HG02678 (cell line): ENCODE results near the gene CRB3.
"Not testable (repeated sequence)": the region's sequence is repeated elsewhere in the genome, so short reads cannot be mapped to it uniquely, and the experiment has no call there.

Experiments used
- ATAC-seq: cut with Tn5 transposase; IDR thresholded peaks from one replicate; pipeline ENCODE4 v1.9.1; 2021; ENCODE audit warnings: mild to moderate bottlenecking, moderate library complexity; ENCODE audit not compliant: unreplicated experiment

The CRB3 gene, protein sequence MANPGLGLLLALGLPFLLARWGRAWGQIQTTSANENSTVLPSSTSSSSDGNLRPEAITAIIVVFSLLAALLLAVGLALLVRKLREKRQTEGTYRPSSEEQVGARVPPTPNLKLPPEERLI

DNA sequence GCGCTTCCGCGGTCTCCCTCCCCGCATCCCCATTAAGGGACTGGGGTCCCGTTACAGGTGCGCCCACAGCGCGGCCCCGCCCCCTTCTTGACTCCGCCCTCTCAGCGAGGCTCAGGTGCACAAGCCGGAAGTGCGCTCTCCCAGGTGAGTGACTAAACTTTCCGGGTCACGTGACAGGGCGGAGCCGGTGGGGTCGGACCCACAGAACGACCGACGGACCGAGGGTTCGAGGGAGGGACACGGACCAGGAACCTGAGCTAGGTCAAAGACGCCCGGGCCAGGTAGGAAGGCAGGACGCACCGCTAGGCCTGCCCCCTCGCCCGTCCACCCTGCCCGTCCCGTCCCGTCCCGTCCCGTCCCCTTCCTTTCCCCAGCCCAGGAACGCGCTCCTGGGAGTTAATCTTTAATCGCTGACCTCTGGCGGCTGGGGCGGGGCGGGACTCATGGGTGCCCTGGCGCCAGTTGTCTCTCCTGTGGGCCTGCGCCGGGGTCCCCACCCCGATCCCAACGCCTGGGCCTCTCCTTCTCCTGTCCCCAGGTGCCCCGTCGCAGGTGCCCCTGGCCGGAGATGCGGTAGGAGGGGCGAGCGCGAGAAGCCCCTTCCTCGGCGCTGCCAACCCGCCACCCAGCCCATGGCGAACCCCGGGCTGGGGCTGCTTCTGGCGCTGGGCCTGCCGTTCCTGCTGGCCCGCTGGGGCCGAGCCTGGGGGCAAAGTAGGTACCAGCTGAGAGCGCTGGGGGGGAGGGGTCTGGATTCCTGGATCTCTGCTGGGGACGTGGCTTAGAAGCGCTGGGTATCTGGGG lies at the start of gene CRB3:
Gene CRB3 (plus strand): TSS at position 202 of the 804 bp plus-strand sequence. CDS start 431 bp downstream, at position 633.
- no peak for ATAC-seq

DNA sequence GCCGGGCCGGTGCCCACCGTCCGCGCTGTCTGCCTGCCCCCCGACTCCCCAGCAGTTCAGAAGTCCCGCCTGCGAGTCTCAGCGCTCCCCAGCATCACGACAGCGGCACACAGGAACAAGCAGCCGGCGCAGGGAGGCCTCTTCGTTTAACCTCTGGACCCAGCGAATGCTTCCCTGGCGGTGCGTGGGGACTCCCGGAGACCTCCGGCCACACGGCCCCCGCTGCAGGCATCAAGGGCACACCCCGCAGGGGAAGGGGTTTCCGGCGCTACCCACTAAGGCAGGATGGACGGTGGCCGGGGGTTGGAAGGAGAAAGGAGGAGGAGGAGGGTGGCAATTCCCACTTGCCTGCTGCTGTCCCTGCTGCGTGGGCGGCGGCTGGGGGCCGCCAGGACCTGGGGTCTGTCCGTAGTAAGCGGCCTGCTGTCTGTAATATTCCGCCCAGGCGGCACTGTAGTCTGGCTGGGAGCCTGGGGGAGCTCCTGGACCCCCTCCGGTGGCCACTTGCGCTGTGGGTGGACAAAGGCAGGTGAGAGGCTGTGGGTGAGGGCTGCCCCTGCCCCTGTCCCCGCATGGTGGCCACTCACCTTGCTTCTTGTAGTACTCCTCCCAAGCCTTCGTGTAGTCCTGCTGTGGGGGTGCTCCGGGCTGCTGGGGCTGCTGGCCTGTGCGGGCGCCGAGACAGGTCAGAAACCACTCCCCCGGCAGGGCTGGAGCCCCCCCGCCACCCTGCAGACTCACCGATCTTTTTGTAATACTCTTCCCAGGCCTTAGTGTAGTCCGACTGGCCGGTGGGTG lies 49.1 kb upstream of the CRB3 start:
- no peak for ATAC-seq

DNA sequence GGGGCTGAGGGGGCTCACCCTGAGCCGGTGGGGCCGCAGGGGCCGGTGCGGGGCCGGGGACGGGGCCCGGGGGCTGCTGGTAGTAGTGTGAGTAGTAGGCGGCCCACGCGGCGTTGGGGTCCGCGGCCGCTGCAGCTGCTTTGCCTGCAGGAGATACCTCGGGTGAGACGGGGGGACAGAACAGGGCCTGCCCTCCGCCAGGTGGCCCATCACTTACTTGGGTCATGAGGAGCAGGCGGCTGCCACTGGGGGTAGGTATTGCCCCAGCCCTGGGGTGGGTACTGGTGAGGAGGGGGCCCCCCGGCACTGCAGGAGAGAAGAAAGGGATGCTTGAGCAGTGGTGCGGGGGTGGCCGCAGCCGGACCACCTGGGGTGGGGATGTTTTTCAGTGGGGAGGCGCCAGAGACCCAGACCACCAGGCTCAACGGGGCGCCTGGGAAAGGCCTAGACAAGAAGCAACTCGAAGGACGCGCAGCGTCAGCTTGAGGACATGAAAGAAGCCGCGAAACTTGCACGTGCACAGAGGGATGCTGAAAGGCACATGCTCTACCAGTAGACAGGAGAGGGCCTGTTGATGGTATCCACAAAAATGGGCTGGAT lies 48.4 kb upstream of the CRB3 start:
- ATAC-seq: no peak

DNA sequence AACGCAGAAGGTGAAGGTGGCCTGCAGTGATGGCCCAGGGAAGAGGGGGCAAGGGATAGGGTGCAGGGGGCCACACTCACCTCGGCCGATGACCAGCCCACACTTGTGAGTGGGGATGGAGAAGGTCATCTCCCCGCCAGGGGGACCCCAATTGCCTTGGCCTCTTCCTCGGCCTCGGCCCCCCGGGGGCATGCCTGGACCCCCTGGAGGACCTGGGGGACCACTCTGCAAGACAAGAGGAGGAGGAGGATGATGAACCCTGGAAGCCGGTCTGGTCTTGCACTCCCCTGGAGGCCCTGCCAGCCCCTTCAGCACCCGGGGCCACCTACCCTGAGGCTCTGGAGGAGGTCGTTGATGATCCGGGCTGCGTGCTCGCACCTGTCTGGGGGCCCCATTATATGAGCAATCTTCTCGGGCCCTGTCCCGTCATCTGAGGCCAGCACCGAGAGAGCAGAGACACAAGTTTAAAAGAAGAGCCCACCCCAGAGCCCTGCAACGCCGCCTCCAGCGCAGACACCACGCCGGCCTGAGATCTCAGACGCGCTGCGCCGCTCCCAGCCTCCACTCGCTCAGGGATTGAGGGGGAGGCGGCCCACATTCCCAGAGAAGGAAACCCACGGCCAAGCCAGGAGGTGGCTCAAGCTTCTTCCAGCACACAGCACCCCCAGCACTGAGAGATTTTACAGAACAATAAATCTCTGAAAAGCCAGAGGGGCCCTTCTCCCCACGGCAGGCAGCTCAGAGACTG lies 47.2 kb upstream of the CRB3 start:
- no peak for ATAC-seq

DNA sequence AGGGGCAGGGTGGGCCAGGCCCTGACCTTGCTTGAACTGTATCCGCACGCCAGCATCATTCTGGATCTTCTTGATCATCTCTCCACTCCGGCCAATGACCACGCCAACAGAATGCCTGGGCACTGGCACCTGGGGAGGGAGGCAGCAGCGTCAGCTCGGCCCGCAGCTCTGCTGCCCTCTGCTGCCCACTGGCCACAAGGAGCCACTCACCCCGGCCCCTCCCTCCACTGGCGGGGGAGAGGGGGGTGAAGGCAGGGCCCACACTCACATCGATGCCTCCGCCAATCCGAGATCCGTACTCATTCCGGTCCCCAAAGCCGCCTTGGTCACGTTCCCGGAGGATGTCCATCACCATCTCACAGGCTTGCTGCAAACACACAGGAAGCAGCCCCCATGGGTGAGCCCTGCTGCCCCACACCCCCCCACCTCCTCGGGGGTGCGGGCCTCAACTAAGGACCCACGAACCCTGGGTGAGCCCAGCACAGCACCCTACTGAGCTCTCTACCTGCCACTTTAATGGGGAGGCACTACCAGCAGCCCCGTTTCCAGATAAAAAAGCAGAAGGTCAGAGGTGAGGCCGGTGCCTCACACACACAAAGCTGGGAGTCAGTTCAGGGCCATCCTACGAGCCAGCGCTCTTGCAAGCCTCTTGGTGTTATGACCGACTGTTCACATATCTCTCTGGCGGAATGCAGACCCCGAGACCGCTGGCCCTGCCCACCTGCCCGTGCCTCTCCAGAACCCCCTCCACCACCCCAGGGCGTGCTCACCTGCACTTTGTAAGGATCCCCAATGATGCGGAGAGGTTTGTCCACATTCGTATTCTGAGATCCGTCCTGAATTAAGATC lies 46.1 kb upstream of the CRB3 start:
- no peak for ATAC-seq

DNA sequence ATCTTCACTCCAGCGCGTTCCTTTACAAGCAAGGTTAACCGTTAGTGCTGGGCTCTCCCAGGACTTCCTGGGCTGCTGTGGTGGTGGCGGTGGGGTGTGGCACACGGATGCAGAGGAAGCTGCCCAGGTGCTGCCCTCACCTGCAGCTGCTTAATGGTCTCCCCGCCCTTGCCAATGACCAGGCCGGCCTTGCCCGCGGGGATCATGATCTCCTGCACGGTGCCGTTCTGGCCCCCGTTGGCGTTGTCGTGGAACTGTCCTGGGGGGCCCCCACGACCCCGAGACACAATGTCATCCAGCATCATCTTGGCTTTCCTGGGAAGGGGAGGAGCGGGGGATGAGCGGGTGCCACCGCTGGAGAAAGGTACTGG lies 45.5 kb upstream of the CRB3 start:
- no peak for ATAC-seq

DNA sequence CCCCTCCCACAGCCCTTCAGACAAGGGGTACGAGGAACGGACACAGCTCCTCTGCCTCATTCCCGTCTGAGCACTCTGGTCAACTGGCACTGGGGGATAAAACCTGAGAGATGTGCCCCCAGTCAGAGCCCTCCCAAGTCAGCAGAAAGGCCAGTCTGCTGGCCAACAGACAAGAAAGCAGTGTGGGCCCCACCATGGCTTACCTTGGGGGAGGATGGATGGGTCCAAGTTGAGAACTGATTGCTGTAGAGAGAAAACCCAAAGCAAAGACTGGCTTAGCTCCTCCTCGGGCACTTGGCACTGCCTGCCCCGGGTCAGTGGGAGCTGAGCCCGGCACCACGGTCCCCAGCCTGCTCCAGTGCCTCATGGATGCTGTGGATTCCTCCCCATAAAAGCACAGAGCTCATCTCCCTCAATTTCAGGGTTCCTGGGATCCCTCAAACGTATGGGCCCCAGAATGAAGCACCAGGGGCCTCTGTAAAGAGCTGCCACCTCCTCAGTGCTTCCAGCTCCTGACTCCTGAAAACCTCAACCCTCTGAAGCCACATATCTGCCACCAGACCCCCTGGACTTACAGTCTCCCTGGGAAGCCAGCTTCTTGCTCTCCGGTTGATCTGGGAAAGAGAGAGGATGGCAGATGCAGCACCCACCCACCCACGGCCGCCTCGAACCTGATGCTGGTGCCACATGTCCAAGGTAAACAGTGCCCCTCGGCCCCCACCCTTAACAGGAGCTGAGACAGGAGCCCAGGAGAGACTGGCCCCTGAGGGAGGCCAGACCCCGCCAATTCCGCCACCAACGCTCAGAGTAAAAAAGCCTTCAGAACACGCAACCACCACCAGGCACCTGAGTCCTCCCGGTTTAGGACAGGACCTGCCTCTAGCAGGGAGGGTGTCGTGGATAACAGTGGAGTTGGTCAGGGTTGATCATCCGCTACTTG lies 42.7 kb upstream of the CRB3 start:
- no peak for ATAC-seq

DNA sequence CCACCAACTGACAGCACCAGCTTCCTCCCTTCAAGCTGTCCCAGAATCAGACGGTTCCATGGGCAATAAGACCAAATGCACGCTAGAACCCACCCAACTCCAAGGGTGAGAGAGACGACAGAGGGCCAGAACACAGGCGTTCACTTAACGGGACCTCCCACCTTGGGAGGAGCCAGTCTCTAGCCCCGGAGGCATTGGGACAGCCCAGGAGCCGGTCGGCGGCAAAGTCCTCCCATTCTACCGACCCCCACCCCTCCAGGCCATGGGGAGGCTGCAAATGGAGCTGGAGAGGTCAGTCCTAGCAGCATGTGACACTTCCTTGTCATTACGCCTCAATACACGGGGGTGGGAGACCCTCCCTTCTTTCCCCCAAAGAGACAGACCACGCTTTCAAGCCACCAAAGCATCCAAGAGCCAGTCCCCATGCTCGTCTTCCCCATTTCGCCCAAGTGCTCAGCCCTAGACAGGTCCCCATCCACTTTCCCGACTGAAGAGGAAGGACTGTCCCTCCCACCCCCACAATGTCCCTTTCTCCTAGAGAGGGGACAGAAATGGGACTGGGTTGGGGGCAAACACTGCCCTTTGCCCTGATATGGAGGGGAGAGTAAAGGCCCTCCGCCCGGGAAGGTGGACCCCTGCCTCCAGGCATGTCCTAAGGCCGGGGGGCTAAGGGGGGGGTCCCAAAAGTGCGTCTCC lies 40.4 kb upstream of the CRB3 start:
- ATAC-seq: no peak

DNA sequence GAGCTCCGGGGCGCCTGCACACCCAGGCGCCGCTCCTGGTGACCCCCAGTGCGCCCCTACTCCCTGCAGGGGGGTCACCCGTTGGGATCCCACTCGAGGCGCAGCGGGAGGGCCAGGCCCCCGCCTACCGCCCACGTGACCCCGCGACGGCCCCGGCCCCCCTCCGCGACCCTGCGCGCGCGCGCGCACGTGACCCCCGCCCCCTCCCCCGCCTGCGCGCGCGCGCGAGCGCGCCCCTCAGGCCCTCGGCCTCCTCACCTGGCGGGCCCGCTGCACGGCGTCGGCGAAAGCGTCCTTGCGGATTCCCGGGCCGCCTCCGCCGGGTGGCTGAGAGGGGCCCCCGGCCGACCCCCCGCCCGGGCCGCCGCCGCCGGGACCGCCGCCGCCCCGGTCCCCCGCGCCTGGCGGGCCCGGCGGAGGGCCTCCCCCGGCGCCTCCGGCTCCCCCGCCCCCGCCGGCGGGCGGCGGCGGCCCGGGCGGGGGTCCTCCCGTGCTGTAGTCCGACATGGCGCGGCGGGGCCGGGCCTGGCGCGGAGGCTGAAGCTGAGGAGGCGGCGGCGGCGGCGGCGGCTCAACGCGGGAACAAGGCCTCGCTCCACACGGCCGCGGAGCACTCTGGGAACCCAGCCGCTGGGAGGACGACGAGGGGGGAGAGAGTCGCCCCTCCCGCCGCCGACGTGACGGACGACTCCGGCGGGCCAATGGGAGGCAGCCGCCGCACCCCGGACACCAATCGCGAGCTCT lies 39.7 kb upstream of the CRB3 start, which contains the start of gene KHSRP:
Gene KHSRP (minus strand): TSS at position 617 of the 744 bp plus-strand sequence. CDS start 110 bp downstream, at position 507.
- no peak for ATAC-seq

DNA sequence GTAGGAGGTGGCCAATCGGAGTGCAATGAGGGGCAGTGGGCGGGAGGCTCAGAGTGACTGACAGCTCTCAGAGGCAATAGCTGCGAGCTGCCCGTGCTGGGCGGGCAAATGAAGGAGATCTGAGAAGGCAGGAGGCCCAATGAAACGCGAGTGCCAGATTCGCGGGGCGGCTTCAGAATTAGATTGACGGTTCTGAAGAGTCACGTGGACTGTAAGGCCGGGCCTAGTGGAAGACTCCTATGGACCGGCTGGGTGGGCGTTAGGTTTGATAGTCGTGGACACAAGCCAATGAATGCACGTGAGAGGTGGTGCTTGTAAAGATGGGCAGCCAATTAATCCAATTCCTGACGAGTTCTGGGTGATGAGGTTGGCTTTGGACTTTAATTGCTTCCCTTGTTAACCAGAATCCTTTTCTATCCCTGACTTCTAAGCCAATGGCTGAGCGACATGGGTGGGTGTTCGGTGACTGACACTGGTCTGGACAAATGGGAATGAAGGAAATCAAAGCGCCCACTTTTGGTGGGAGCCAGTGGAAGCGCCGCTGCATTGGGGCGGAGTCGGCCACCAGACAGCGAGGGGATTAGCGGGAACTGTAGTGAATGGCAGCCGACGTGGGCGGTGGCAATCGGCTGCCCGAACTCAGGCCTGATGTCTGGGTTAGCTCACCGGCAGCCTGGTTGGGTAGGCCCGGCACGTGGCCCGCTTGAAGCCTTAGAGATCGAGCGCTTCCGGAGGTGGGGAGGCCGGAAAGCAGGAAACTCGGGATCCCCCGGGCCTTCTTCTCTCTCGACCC lies 38.9 kb upstream of the CRB3 start:
- peak; percentile 84 for ATAC-seq

DNA sequence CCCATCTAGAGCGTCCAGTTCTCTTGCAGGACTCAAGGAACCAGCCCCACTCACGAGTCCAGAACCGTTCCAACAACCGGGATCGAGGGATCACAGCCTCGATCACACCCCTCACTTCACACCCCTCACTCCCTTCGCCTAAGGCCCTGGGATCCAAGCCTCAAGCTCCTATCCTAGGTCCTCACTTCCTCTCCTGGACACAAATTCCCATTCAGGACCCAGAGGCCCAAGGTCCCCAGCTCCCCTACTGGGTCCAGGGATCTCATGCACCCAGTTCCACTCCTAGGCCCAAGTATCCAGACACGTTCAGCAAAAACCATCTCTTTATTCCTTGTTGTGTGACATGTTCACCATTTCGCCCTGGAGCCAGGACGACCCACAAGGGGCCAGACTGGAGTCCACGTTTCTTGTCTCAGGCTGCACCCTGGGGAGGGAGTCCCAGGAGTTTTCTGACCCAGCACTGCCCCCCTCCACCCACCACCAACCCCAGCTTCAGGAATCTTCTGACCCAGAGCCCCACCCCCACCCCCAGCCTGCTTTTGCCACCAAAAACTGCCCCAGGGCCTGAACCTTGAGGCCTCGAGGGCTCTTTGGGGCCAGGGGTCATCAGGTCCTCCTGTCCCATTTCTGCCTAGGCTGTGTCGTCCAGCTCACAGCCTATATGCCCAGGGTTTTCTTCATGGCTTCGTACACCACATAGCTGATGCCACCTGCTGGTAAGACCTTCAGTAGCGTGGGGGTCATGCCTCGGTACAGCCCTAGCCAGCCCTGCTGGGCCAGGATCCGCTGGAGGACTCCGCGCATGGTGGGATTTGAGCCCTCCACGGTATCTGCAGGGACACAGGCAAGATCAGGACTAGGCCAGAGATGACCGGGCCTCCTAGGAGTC lies 38.1 kb upstream of the CRB3 start:
- no peak for ATAC-seq

DNA sequence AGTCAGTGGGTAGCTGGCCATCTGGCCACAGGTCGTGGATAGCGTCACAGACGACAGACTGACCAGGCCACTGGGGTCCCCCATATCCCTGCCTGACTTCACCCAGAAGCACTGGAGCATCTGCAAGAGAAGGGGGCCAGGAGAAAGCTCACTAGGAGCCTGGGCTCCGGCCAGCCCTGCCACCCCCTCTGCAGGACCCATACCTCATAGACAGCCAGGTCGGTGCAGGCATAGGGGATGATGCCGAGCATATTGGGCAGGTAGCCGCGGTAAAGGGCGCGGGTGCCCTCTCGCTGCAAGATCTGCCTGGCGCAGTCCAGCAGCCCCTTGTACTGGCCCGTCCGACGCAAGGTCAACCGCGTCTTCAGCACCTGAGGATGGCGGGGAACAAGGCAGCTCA lies 36.9 kb upstream of the CRB3 start:
- no peak for ATAC-seq

DNA sequence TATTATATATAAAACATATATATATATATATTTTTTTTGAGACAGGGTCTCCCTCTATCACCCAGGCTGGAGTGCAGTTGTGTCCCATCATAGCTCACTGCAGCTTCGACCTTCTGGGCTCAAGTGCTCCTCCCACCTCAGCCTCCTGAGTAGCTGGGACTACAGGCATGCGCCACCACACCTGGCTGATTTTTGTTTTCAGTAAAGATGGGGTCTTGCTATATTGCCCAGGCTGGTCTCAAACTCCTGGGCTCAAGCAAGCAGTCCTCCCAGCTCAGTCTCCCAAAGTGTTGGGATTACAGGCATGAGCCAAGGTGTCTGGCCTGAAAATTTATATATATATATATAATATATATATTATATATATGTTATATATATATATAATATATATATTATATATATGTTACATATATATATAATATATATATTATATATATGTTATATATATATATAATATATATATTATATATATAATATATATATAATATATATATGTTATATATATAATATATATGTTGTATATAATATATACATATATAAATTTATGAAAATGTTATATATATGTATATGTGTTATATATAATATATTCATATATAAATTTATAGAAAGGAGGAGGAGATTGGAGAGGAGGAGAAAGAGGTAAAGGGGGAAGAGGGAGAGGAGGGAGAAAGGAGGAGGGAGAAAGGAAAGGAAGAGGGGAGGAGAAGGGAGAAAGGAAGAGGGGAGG lies 35.2 kb upstream of the CRB3 start:
- not testable (repeated sequence) for ATAC-seq

DNA sequence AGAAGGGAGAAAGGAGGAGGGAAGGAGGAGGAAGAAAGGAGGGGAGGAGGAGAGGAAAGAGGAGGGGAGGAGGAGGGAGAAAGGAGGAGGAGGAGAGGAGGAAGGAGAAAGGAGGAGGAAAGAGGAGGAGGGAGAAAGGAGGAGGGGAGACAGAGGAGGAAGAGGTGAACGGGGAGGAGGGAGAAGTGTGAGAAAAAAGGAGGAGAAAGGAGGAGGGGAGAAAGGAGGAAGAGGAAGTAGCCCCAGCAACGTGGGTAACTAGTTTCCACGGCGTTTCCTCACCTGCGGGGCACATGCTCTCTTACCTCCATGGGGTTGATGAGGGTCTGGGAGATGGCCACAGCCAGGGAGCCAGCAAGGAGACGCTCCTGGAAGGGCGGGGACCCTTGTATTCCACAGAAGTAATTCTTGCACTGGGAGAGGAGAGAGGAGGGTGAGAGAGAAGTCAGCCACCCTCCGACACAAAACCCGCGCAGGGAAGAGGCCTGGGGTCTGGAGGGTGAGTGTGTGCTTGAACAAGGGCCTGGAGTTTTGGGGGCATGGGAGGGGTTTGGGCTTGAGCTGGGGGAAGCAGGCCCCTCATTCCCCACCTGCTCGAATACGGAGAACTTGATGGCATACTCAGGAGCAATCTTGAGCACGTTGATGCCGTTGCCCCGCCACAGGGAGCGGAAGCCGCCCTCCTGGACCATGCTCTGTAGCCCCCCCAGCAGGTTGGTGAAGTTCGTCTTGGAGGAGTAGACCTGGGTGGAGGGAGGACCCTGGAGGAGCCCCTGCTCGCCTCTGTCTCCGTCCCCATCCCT lies 34.5 kb upstream of the CRB3 start:
- ATAC-seq: no peak
